ENCODE measurements around the gene SLIT3. TPM values are rescaled to one million over a fixed set of nuclear protein-coding genes. Genes with fewer than 3 reads are reported as not detected.

Gene SLIT3
- polyA plus RNA-seq, 1 of the 3 experiments (the other 2 are of a cell fraction): 119 TPM

DNA sequence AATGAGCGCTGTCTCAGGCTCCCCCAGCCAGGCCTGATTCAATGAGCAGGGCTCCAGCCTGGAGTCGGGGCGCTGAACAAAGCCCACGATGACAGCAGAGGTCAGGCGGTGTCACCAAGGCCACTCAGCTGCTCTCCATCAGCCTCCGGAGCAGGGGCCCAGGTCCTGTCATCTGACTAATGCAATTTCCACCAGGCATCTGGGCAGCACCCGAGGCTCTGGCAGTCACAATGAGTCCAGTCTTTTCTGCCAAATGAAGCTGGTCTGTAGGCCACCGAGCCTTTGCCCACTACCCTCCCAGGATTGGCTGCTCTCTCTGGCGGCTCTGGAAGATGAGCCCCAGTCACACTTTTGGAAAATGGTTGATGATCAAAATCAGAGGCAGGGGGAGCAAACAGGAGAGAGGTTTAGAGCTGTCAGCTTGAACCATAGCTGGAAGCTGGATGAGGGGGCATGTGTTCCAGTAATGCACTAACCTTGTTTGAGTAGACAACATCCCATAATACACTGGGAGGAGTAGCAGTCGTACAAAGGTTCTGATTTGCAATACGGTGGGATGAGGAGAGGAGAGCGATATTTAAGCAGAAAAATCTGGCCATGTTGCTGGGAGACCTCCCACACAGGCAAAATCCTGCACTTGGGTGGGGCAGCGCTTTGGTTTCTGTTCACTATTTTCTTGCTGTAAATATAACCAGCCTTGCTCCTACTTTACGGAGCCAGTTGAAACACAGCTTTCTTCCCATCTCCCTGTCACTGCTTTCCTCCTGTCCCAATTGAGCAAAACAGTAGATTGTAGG lies 415.4 kb downstream of the SLIT3 start:
- Histone ChIP-seq H3K4me1 (ENCODE audit: control insufficient read depth in 1 of 2, insufficient read depth in 2 of 2, low read depth in 1 of 2, low read length in 1 of 2) (peaks cover 13 to 68% of the 10 kb centered on the region in 2 experiments), H2AFZ (ENCODE audit: low read depth) (peak overlapping the region; percentile 61; the same call in 1 of the 2 replicates), H3K79me2 (ENCODE audit: insufficient read depth) (no peaks in the 10 kb centered on the region), H3K27me3 (ENCODE audit: insufficient read depth) (no peaks in the 10 kb centered on the region), H3K9ac (no peak overlapping the region), H4K20me1 (ENCODE audit: insufficient read depth) (no peaks in the 10 kb centered on the region), H3K4me2 (peak overlapping the region; percentile 36), H3K4me3 (ENCODE audit: low read depth in 2 of 2, low read length in 1 of 2) (no peak overlapping the region), H3K9me3 (no peaks in the 10 kb centered on the region), H3F3A (replicated peaks; ENCODE audit: insufficient read depth) (no peaks in the 10 kb centered on the region), H3K27ac (ENCODE audit: low read depth in 2 of 2, low read length in 1 of 2) (peak overlapping the region; percentile 49 to 100; a peak in 3 of 4 replicates), H3K36me3 (replicated peaks in 1 of 2; ENCODE audit: control insufficient read depth in 1 of 2, insufficient read depth in 2 of 2, low read length in 1 of 2) (peaks cover 0 to 22% of the 10 kb centered on the region in 2 experiments), H3K9me2 (no peaks in the 10 kb centered on the region)
- 34% methylated on average over 9 of the region's 14 CpGs for WGBS (ENCODE audit: low lambda C conversion rate)
- peak; percentile 67 for DNase-seq
- ChIA-PET POLR2A (interaction anchor here (0.7 to 10.9 kb wide), 17 partner anchors 9 to 306 kb away, joined by 3 to 190 read pairs (median 13); partner anchors contain the start of gene PANK3), CTCF (interaction anchor here (0.6 to 2.1 kb wide), 15 partner anchors 13 to 663 kb away, joined by 3 to 9 read pairs (median 4); no protein-coding TSS in a partner anchor)
- no peak for TF ChIP-seq MEF2A (IDR thresholded peaks at IDR 0.05; ENCODE audit: borderline replicate concordance, low read depth)
- TF ChIP-seq, protein P1, sequence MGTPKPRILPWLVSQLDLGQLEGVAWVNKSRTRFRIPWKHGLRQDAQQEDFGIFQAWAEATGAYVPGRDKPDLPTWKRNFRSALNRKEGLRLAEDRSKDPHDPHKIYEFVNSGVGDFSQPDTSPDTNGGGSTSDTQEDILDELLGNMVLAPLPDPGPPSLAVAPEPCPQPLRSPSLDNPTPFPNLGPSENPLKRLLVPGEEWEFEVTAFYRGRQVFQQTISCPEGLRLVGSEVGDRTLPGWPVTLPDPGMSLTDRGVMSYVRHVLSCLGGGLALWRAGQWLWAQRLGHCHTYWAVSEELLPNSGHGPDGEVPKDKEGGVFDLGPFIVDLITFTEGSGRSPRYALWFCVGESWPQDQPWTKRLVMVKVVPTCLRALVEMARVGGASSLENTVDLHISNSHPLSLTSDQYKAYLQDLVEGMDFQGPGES (IDR thresholded peaks at IDR 0.05; ENCODE audit: low read depth, low read length): no peak
- TF ChIP-seq, protein P2, sequence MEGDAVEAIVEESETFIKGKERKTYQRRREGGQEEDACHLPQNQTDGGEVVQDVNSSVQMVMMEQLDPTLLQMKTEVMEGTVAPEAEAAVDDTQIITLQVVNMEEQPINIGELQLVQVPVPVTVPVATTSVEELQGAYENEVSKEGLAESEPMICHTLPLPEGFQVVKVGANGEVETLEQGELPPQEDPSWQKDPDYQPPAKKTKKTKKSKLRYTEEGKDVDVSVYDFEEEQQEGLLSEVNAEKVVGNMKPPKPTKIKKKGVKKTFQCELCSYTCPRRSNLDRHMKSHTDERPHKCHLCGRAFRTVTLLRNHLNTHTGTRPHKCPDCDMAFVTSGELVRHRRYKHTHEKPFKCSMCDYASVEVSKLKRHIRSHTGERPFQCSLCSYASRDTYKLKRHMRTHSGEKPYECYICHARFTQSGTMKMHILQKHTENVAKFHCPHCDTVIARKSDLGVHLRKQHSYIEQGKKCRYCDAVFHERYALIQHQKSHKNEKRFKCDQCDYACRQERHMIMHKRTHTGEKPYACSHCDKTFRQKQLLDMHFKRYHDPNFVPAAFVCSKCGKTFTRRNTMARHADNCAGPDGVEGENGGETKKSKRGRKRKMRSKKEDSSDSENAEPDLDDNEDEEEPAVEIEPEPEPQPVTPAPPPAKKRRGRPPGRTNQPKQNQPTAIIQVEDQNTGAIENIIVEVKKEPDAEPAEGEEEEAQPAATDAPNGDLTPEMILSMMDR (IDR thresholded peaks at IDR 0.05): no peak
- TF ChIP-seq TCF12 (IDR thresholded peaks at IDR 0.05): peak; percentile 79
- peak; percentile 83 for TF ChIP-seq MXI1 (IDR thresholded peaks at IDR 0.05; ENCODE audit: low read depth, low read length)
- TF ChIP-seq SIN3A (IDR thresholded peaks at IDR 0.05; ENCODE audit: borderline replicate concordance, low read depth, low read length): 0 out of 2 replicates have a peak, but pooled peaks have one; percentile 6
- TF ChIP-seq, protein P3, sequence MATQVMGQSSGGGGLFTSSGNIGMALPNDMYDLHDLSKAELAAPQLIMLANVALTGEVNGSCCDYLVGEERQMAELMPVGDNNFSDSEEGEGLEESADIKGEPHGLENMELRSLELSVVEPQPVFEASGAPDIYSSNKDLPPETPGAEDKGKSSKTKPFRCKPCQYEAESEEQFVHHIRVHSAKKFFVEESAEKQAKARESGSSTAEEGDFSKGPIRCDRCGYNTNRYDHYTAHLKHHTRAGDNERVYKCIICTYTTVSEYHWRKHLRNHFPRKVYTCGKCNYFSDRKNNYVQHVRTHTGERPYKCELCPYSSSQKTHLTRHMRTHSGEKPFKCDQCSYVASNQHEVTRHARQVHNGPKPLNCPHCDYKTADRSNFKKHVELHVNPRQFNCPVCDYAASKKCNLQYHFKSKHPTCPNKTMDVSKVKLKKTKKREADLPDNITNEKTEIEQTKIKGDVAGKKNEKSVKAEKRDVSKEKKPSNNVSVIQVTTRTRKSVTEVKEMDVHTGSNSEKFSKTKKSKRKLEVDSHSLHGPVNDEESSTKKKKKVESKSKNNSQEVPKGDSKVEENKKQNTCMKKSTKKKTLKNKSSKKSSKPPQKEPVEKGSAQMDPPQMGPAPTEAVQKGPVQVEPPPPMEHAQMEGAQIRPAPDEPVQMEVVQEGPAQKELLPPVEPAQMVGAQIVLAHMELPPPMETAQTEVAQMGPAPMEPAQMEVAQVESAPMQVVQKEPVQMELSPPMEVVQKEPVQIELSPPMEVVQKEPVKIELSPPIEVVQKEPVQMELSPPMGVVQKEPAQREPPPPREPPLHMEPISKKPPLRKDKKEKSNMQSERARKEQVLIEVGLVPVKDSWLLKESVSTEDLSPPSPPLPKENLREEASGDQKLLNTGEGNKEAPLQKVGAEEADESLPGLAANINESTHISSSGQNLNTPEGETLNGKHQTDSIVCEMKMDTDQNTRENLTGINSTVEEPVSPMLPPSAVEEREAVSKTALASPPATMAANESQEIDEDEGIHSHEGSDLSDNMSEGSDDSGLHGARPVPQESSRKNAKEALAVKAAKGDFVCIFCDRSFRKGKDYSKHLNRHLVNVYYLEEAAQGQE (IDR thresholded peaks at IDR 0.05; ENCODE audit: low read depth, low read length): no peak
- peak; percentile 58; the same call in 1 of the 2 replicates for TF ChIP-seq RFX5 (IDR thresholded peaks at IDR 0.05; ENCODE audit: low read length)
- TF ChIP-seq, protein P4, sequence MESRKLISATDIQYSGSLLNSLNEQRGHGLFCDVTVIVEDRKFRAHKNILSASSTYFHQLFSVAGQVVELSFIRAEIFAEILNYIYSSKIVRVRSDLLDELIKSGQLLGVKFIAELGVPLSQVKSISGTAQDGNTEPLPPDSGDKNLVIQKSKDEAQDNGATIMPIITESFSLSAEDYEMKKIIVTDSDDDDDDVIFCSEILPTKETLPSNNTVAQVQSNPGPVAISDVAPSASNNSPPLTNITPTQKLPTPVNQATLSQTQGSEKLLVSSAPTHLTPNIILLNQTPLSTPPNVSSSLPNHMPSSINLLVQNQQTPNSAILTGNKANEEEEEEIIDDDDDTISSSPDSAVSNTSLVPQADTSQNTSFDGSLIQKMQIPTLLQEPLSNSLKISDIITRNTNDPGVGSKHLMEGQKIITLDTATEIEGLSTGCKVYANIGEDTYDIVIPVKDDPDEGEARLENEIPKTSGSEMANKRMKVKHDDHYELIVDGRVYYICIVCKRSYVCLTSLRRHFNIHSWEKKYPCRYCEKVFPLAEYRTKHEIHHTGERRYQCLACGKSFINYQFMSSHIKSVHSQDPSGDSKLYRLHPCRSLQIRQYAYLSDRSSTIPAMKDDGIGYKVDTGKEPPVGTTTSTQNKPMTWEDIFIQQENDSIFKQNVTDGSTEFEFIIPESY (IDR thresholded peaks at IDR 0.05; ENCODE audit: borderline replicate concordance, low read depth): no peak
- TF ChIP-seq YY1 (IDR thresholded peaks at IDR 0.05; ENCODE audit: low read depth): no peak
- peak; percentile 40 for TF ChIP-seq RAD21 (IDR thresholded peaks at IDR 0.05; ENCODE audit: low read length)
- TF ChIP-seq FOSL2 (IDR thresholded peaks at IDR 0.05; ENCODE audit: borderline replicate concordance, low read depth): no peak
- TF ChIP-seq TAF1 (IDR thresholded peaks at IDR 0.05; ENCODE audit: borderline replicate concordance, low read depth, low read length): no peak
- 0 out of 2 replicates have a peak, but pooled peaks have one; percentile 42 for TF ChIP-seq TEAD4 (IDR thresholded peaks at IDR 0.05; ENCODE audit: borderline replicate concordance, insufficient read depth)
- TF ChIP-seq FOXJ3 (CRISPR knock-in tag; IDR thresholded peaks at IDR 0.05): peak; percentile 98
- TF ChIP-seq EP300 (IDR thresholded peaks at IDR 0.05; ENCODE audit: borderline replicate concordance in 1 of 2, low read depth in 1 of 2, low read length in 1 of 2): peak in 1 of 2 experiments; percentile 99; a peak in 3 of 4 replicates
- no peak for TF ChIP-seq NRF1 (IDR thresholded peaks at IDR 0.05; ENCODE audit: low read depth, low read length)
- peak; percentile 85 for TF ChIP-seq CHD2 (IDR thresholded peaks at IDR 0.05; ENCODE audit: low read length, partially characterized antibody)
- TF ChIP-seq, protein P5, sequence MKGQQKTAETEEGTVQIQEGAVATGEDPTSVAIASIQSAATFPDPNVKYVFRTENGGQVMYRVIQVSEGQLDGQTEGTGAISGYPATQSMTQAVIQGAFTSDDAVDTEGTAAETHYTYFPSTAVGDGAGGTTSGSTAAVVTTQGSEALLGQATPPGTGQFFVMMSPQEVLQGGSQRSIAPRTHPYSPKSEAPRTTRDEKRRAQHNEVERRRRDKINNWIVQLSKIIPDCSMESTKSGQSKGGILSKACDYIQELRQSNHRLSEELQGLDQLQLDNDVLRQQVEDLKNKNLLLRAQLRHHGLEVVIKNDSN (IDR thresholded peaks at IDR 0.05; ENCODE audit: borderline replicate concordance, low read depth): no peak
- TF ChIP-seq, protein P6, sequence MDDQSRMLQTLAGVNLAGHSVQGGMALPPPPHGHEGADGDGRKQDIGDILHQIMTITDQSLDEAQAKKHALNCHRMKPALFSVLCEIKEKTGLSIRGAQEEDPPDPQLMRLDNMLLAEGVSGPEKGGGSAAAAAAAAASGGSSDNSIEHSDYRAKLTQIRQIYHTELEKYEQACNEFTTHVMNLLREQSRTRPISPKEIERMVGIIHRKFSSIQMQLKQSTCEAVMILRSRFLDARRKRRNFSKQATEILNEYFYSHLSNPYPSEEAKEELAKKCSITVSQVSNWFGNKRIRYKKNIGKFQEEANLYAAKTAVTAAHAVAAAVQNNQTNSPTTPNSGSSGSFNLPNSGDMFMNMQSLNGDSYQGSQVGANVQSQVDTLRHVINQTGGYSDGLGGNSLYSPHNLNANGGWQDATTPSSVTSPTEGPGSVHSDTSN (IDR thresholded peaks at IDR 0.05): no peak
- no peak for TF ChIP-seq FOXM1 (IDR thresholded peaks at IDR 0.05; ENCODE audit: low read depth)

All from SK-N-SH (cell line).